HG03139 (cell line): ENCODE results near the gene CCDC146.
"Not testable (repeated sequence)": the region's sequence is repeated elsewhere in the genome, so short reads cannot be mapped to it uniquely, and the experiment has no call there.

ENCODE experiments used
- ATAC-seq: cut with Tn5 transposase; IDR thresholded peaks from one replicate; pipeline ENCODE4 v1.9.1; 2021; ENCODE audit not compliant: unreplicated experiment

Gene CCDC146, protein sequence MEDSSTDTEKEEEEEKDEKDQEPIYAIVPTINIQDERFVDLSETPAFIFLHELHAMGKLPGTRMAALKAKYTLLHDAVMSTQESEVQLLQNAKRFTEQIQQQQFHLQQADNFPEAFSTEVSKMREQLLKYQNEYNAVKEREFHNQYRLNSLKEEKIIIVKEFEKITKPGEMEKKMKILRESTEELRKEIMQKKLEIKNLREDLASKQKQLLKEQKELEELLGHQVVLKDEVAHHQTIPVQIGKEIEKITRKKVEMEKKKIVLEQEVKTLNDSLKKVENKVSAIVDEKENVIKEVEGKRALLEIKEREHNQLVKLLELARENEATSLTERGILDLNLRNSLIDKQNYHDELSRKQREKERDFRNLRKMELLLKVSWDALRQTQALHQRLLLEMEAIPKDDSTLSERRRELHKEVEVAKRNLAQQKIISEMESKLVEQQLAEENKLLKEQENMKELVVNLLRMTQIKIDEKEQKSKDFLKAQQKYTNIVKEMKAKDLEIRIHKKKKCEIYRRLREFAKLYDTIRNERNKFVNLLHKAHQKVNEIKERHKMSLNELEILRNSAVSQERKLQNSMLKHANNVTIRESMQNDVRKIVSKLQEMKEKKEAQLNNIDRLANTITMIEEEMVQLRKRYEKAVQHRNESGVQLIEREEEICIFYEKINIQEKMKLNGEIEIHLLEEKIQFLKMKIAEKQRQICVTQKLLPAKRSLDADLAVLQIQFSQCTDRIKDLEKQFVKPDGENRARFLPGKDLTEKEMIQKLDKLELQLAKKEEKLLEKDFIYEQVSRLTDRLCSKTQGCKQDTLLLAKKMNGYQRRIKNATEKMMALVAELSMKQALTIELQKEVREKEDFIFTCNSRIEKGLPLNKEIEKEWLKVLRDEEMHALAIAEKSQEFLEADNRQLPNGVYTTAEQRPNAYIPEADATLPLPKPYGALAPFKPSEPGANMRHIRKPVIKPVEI

GRCh38 chr7:77121860-77122681 is at the start of gene CCDC146:
CCDC146 (plus strand) TSS chr7:77122615; CDS start chr7:77167669, 45,054 bp downstream.
- ATAC-seq, result peak; percentile 99

DNA sequence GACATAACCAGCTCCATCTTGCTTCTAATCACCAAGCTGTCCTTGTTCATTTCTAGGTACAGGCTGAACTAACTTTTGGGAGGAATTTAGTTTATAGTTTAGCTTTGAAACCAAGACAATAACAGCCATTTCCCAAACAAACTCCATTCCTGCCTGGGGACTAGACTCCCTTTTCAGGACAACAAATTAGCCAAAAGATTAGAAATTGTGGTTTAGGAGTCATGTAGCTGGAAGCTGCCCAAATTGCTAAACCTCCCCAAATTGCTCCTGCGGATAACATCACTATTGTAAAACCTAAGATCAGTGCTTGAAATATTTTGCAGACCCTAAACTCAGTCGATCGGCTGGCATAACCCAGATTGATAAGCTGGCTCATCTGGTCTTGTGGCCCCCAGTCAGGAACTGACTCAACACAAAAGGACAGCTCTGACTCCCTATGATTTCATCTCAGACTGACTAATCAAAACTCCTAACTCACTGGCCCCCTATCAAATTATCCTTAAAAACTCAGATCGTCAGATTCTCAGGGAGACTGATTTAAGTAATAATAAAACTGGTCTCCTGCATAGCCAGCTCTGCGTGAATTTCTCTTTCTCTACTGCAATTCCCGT is 47.5 kb upstream of the CCDC146 start:
- not testable (repeated sequence) for ATAC-seq

GRCh38 chr7:77077060-77077459 is 45.4 kb upstream of the CCDC146 start:
- ATAC-seq, result not testable (repeated sequence)

GRCh38 chr7:77079112-77079511 is 43.3 kb upstream of the CCDC146 start:
- ATAC-seq, result not testable (repeated sequence)

DNA sequence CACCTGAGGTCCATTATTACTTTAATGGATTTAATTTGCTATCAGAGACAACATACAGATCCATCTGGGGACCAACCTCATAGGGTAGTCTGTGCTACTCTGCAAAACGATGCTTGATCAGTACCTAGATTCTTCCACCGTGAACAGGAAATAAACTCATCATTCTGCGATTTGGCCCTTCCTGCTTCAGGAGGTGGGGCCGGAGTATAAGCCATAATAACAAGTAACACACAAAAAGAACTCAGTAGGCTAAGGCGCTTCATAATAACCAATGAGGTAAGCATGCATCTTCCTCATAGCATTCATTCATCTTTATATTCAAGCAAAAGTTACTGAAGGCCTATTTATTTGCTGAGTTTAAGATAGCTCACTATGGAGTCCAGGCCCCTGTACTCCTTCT is 42.8 kb upstream of the CCDC146 start:
- ATAC-seq, result not testable (repeated sequence)

DNA sequence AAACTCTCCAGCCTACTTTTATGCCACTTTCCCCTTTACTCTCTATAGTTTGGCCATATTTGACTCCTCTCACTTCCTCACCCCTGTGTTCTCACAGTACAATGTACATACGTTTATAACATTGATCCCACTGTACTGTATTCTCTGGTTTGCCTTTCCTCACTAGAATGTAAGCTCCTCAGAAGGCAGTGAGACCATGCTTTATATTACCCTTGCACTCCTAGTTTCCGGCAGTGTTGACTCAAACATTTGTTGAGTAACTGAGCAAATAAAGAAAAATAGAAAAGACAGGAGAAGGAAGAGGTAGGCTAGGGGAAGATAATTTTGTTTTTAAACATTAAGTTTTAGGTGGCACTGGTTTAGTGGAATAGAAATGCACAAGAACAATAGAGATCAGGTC is 42.2 kb upstream of the CCDC146 start:
- not testable (repeated sequence) for ATAC-seq

- not testable (repeated sequence) for ATAC-seq
These were observed 40.2 kb upstream of the CCDC146 start for GRCh38 chr7:77082192-77082591.

GRCh38 chr7:77092301-77092700 is 30.1 kb upstream of the CCDC146 start:
- not testable (repeated sequence) for ATAC-seq

GRCh38 chr7:77100501-77100900 is 21.9 kb upstream of the CCDC146 start:
- ATAC-seq, result not testable (repeated sequence)

DNA sequence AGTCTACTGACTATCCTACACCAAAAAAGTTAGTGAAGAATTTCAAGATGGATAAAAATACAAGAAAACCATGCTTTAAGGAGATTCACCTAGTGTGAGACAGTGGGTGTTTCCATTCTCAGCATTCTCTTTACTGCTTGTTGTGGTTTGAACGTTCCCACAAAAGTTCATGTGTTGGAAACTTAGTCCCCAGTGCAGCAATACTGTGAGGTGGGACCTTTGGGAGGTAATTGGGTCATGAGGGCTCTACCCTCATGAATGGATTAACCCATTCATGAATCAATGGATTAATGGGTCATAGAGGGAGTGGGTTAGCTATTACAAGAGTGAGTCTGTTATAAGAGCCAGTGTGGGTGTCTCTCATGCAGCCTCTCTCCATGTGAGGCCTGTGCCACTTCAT is 21.2 kb upstream of the CCDC146 start:
- ATAC-seq, result not testable (repeated sequence)

- not testable (repeated sequence) for ATAC-seq
These were observed 19.7 kb upstream of the CCDC146 start for GRCh38 chr7:77102671-77103070.

DNA sequence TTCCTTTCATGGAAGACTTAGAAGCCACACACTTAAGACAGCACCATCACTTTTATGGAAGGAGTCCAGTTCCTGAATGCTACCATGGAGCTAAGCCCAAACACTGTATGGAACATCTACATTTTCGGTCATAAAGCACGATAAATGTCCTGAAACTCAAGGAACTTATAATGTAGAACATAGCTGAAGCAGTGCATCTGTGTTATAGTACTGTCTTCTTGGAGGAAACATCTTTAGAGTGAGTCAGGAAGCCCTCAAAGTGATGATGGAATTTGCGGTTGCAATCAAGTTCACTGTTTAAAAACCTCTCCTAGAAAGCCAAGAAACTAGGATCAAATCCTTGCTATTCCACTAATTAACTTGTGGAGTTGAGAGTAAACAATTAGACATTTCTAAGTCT is 16.5 kb upstream of the CCDC146 start:
- not testable (repeated sequence) for ATAC-seq

- not testable (repeated sequence) for ATAC-seq
These were observed 14.8 kb upstream of the CCDC146 start for GRCh38 chr7:77107659-77108058.

DNA sequence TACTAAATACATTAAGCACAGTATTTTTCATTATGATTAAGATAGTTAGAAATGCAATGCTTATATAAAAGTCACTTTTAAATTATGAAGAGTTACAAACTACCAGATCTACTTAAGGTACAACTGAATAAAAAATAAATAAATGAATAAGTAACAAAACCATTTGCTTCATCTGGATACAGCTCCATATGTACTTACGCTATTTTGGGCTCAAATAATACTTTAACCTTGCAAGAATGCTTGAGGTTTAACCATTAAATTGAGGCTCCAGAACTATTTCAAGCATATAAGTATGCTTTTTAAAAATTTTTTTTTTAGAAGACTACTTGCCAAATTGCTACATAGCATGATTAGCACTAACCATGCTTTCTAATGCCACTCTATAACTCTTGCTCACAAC is 14.1 kb upstream of the CCDC146 start:
- ATAC-seq, result not testable (repeated sequence)

DNA sequence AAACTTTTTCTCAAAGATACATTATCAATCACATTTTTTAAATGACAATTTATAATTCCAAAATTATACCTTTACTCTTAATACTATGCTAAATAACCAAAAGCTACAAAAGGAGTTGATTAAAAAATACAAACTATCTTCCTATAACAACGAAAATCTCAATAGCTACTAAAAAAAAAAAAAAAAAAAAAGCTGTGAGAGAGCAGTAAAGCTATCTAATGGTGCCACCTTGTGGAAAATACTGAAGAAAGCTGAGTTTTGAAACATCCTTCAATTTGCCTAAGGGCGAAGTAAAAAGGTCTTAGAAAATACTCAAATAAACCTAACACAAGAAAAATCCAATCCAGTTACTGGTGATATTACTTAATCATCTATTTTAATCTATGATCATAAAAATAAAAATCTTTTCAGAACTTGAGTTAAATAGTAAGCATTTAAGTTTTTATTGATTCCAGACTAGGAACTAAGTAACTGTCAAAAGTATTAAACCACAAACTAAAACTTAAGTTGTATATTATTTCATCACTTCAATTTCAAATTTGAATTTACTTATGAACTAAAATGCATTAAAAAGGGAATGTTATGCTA is 9.6 kb upstream of the CCDC146 start:
- ATAC-seq, result not testable (repeated sequence)

- not testable (repeated sequence) for ATAC-seq
These were observed 3.1 kb downstream of the CCDC146 start for GRCh38 chr7:77125486-77125885.

GRCh38 chr7:77127009-77127408 is 4.6 kb downstream of the CCDC146 start:
- ATAC-seq, result not testable (repeated sequence)

- peak; percentile 68 for ATAC-seq
These were observed 6.4 kb downstream of the CCDC146 start for GRCh38 chr7:77128582-77129410.

- ATAC-seq, result not testable (repeated sequence)
These were observed 9.4 kb downstream of the CCDC146 start for GRCh38 chr7:77131781-77132180.
